NB4 (cell line): ENCODE data around the gene ARHGAP30.

ENCODE experiments used
- MYC ChIP-seq: IDR thresholded peaks from 2 replicates; pipeline ENCODE4 v1.6.1; 2011; ENCODE audit warnings: low read depth, low read length
- POLR2A ChIP-seq: IDR thresholded peaks from 2 replicates; pipeline ENCODE4 v1.6.1; 2011; ENCODE audit warnings: mild to moderate bottlenecking; ENCODE audit not compliant: insufficient read length; ENCODE audit errors: extremely low read depth
- TF ChIP-seq, protein P1 (sequence below): IDR thresholded peaks from one replicate; pipeline ENCODE4 v1.5.1; 2012; ENCODE audit warnings: low read depth, low read length

DNA sequence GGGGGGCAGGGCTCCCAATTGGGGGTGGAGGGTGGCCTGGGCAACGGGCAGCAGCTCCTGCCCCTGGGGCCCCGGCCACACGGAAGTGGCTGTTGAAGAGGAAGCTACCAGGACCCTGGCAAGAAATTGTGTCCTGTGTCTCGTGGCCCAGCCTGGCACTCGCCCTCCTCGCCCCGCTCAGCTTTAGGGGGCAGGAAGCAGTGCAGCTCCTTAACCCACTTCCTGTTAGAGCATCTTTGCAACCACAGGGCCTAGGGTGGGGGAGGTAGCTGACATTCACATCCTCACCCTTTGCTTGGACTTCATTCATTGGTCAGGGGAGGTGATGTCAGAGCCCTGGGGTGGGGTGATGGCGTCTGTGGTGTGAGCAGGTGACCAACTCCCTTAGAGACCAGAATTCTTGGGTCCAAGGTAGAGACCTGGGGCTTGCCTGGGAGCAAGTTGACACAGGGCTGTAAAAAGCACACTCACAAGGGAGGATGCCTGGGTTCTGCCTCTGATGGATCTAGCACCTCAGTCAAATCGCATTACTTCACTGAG lies at the start of gene ARHGAP30:
- TF ChIP-seq, protein P1, sequence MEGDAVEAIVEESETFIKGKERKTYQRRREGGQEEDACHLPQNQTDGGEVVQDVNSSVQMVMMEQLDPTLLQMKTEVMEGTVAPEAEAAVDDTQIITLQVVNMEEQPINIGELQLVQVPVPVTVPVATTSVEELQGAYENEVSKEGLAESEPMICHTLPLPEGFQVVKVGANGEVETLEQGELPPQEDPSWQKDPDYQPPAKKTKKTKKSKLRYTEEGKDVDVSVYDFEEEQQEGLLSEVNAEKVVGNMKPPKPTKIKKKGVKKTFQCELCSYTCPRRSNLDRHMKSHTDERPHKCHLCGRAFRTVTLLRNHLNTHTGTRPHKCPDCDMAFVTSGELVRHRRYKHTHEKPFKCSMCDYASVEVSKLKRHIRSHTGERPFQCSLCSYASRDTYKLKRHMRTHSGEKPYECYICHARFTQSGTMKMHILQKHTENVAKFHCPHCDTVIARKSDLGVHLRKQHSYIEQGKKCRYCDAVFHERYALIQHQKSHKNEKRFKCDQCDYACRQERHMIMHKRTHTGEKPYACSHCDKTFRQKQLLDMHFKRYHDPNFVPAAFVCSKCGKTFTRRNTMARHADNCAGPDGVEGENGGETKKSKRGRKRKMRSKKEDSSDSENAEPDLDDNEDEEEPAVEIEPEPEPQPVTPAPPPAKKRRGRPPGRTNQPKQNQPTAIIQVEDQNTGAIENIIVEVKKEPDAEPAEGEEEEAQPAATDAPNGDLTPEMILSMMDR = no peak
- TF ChIP-seq POLR2A (peak; percentile 57), MYC (peak; percentile 87)
